Measurements from ENCODE around the gene SMARCAL1. TPM values are rescaled to one million over a fixed set of nuclear protein-coding genes. Genes with fewer than 3 reads are reported as not detected.

SMARCAL1 gene
- polyA plus RNA-seq, 4 donors, result 26.0 to 28.8 (median 27.1) TPM

DNA sequence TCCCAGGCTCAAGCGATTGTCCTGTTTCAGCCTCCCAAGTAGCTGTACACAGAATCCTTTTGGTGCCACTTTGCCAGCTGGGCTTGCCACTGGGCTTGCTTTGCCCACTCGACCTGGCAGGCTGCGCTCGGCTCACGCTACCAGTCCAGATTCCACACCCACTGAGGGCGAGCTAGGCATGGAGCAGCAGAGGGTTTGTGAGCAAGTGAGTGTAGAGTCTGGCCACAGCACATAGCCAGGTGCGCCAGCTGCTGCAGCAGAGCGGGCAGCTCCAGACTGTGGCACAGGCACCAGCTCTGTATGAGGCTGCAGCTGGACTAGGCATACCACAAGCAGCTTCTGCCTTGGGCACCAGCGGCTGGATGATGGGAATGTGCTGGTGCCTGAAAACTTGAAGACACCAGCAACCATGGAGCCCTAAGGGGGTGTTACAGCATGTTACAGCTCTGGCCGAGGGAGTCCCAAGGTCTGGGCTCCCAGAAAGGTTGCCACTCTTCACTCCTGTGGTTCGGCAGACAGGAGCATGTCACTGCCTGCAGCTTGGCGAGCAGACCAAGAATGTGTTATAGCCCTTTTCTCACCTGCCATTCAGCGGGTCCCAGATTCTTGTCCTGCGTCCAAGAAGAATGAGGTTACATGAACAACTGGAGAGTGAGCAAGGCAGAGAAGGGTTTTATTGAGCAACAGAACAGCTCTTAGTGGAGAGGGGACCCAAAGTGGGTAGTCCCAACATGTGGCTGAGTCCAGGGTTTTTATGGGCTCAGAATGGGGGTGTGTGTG, 12.9 kb downstream of the SMARCAL1 start:
- DNase-seq (ENCODE audit: low read depth in 4 of 4, low spot score in 3 of 4), result no peak

DNA sequence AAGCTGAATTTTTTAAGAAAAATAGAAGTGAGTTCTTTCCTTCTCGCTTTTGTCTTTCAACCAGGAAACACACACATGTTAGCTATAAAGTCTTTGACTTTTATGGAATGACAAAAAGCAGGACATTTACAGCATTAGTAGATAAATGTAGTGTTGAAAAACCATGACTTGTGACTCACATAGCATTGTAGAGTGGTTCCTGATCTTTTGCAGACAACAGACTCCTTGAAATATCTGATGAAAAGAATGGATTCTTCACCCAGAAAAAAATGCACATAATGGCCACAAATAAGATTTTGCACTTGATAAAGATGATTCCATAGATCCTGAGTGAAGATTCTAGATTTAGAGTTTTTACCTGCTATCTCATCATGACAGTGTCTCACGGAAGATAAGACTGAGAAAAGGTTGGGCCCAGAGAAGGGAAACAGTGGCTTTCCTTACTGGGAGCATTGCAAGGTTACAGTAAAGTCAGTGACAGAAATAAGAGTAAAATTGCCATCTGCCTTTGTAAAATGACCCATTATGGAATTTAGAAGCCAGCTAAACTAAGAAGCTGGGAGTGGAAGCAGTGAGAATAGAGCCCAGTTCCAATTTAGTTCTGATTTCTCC, 14.0 kb downstream of the SMARCAL1 start:
- no peak for DNase-seq (ENCODE audit: low read depth in 4 of 4, low spot score in 3 of 4)

DNA sequence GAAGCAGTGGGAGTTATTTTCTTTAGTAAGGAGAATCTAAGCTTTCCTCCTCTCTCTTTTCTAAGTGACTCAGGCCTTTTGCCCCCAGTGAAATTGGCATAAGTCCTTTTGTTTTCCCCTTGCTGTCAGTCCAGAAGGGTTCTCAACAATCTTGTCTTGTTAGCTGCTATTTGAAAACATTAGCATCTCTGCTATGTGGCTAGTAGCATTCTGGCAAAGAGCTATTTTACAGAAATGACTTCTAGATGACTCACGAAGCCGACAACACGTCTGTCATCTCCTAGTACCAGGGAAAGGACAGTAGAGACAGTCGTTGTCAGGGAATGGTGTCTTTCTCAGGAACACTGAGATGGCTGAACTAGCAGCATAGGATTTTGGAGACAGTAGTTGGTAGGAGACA, 14.7 kb downstream of the SMARCAL1 start:
- no peak for DNase-seq (ENCODE audit: low read depth in 4 of 4, low spot score in 3 of 4)

DNA sequence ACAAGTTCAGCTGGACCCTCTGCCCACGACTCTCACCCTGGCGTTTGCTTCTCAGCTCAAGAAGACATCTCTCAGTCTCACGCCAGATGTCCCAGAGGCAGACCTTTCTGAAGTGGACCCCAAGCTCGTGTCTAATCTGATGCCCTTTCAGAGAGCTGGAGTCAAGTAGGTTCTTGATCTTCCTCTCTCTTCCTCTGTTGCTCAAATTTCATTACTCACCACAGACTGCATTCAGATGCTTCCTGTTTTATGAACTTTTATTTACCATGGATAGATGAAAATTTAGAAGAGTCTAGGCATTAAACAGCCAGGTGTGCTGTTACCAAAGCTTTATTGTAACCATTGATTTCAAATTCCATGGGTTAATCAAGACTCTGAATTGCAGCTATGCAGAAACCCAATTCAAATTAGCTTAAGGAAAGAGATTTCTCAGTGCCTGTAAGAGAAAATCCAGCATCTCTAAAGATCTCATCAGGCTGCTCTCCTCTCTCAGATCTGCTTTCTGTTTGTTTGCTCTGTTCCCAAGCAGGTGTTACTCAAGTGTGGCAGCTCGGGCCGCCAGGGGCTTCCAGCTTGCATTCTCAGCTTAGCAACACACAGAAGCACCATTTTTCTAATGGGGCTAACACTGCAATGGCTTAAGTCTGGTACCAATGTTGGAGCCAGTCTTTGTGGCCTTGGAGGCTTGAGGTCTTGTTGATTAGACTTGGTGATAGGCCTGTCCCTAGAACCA, 16.5 kb downstream of the SMARCAL1 start:
- DNase-seq (ENCODE audit: low read depth in 4 of 4, low spot score in 3 of 4), result no peak

DNA sequence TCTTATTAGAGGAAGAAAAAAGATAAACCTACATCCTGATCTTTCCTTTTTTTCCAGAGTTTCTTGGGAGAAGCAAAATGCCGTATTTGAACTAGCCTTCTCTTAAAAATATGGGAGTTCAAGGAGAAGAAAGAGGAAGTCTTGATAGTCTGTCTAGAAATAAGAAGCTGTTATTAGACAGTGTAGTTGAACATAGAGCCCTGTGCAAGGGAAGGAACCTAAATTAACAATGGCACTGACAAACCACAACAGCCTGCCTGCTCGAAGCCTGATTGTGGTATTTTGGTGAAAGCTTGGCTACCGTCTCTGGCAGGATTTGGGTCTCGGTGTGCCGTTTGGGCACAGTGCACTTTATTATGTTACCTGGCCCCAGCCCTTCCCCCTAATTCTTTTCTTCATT, 17.1 kb downstream of the SMARCAL1 start:
- DNase-seq (ENCODE audit: low read depth in 4 of 4, low spot score in 3 of 4), result no peak

DNA sequence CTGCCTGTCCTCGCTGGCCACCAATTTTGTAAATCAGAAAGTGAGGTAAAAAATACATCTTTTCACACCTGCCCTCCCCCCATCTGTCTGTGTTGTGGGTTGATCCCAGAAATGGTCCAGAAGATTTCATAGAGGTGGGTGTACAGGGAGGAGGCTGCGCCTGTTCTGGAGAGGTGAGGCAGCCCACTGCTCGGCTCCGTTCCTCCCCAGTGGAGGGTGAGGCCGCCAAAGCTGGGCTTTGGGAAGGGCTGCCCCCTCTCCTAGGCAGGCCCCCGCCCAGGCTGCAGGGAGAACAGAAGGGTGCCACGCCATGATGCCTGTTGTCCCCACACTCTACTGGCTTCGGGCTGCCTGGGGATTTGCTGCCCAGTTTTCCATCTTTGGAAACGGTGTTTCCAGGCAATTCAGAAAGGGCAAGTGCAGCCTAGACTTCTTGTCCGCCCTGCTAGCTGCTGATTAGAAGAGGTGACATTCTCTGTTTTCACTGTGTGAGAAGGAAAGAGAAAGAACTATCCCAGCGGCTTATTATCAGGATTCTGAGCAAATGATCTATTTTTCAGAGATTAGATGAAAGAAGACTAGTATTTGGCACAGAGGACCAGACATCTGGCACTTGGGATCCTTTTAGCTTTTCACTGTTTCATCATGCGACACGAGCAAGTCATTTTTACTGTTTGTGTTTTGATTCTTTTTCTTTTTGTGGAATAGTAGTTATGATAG, 18.7 kb downstream of the SMARCAL1 start:
- no peak for DNase-seq (ENCODE audit: low read depth in 4 of 4, low spot score in 3 of 4)

DNA sequence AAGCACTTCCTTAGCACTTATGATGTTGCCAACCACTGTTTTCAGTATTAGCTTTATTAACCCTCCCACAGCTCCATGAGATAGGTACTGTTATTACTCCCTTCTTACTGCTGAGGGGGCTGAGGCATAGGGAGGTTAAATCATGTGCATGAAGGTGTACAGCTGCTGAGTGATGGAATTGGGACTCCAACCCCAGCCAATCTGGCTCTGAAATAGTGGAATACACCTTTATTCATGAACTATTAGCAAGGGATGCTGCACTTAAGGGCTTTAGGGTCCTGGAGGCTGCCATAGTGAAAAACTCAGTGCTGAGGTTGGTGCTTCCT, 19.2 kb downstream of the SMARCAL1 start:
- no peak for DNase-seq (ENCODE audit: low read depth in 4 of 4, low spot score in 3 of 4)

DNA sequence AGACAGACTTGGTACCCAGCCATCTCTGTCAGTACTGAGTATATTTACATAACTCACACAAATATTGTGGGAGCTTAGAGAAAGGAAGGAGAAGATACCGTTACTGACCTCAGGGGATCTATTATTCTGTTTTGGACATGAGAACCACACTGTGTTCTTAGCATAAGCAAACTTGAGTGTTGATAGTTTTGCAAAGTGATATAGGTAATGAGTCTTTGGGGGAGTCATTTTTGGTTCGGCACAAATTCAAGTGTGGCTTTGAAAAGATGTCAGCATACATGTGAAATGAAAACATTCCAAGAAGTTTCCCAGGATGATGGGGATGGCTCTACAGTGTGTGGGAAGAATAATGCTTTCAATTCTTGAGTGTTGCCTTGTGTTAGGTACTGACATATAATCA, 24.1 kb downstream of the SMARCAL1 start:
- no peak for DNase-seq (ENCODE audit: low read depth in 4 of 4, low spot score in 3 of 4)

DNA sequence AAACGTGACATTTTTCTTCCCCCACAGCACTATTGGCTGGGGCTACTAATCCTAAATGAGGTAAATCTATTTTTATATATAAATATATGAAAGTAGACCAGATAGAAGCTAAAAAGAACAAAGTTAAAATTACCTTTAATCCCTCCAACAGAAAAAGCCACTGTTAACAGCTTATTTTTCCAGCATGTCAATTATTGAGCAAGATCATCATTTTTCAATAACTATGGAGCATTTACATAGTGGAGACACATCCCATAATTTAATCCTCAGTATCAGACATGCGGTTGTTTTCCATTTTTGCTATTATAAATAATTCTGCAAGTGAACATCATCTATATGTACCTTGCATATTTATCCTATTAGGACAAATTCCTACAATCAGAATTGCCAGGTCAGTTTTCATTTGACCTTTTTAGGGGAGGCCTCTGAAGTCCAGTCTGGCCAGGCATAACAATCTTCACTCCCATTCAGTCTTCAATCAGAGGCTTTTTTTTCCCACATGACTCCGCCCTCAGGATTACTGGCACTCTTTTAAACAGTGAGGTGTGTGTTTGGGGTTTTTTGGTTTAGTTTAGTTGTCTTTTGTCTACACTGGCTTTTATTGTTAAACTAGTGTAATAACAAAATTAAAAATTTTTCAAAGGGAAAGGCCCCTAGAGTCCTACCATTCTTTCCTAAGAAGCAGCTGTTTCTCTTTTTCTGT, 29.2 kb downstream of the SMARCAL1 start:
- DNase-seq (ENCODE audit: low read depth in 4 of 4, low spot score in 3 of 4), result no peak

DNA sequence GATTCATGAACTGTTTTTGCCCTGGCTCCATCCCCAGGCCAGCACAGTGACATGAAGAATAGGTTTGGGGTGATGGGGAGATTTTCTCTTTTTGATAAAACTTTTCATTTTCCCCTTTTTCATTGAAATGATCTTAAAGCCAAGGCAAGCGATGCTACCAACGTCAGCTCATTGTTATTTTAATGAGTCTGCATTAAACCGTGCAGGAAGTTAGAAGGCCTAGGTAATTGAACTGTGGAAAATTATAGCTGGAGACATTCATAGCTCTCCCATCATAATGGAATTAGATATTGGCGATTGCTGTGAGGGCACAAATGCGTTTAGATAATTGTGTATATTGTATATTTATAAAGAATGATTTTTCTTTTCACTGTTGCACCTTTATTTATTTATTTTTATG, 33.2 kb downstream of the SMARCAL1 start:
- DNase-seq (ENCODE audit: low read depth in 4 of 4, low spot score in 3 of 4), result no peak

DNA sequence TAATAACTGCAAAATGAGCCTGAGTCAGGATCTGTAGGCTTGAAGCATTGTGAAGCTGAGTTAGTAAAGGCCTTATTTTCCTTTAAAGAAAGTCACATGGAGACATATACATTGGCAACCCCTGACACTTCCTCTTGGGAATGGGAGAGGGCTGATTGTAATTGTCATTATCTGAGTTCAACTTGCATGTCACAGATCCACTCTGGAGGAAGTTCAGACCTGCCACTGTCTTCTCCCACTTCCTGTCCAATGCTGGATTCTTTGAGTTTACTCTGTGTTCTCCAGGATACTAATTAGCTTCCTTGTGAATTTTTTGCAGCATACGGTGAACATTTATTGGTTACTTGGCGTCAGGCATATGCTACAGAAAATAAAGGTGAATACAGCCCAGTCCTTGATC, 34.1 kb downstream of the SMARCAL1 start:
- no peak for DNase-seq (ENCODE audit: low read depth in 4 of 4, low spot score in 3 of 4)

DNA sequence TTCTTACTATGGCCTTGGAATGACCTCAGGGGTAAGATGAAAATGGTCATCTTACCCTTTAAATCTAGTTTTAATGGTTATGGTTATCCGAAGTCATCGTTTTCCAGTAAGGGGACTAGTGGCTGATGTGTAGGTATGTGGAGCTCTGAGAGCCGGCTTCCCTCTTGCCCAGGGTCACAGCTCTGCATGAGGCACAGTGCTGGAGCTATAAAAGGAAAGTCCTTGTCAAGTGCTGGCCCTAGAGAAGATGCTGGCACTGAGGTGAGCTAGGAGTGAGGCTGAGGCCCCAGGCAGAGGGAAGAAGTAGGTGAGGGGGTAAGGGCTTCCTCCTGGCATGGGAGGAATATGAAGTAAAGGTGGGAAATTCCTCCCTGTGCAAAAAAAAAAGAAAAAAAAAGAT, 35.0 kb downstream of the SMARCAL1 start:
- no peak for DNase-seq (ENCODE audit: low read depth in 4 of 4, low spot score in 3 of 4)

DNA sequence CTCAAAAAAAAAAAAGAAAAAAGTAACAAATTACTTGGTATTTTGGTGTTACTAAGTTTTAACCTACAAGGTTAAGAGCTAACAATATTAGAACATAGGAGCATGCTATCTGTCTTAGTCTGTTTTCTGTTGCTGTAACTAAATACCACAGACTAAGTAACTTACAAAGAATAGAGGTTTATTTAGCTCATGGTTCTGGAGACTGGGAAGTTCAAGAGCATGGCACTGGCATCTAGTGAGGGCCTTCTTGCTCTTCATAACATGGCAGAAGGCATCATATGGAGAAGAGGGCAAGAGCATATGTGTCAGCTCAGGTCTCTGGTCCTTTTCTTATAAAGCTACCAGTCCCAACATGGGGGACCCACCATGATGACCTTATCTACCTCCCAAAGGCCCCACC, 36.5 kb downstream of the SMARCAL1 start:
- DNase-seq (ENCODE audit: low read depth in 4 of 4, low spot score in 3 of 4), result no peak

DNA sequence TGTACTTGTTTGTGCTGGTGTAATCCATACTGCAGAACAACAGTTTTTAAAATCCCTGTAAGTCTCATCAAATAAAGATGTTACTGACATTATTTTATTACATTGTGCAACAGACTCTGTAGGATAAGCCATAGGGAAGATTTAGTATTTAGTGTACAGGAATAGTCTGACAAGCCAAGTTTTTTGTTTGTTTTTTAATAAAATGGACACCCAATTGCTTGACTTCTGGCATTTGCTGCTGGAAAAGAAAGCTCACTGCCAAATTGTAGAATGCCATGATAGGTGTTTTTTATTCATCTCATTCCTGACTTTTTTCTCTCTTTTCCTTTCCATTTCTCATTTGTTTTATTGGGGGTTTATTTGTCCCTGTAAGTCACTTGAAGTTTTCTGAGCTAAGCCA, 38.1 kb downstream of the SMARCAL1 start:
- no peak for DNase-seq (ENCODE audit: low read depth in 4 of 4, low spot score in 3 of 4)

DNA sequence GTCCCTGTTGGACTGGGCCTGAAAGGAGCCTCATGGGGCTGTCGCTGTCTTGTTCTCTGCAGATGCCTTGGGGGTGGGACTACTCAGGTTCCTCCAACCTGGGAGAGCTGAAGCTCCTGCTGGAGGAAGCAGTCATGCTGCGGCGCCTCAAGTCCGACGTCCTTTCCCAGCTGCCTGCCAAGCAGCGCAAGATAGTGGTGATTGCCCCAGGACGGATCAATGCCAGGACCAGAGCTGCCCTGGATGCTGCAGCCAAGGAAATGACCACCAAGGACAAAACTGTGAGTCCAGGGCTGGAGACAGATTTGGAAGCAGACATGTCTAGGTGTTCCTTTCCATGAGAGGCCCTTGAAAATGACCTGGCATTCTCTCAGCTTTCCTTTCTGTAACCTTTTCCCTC, 38.5 kb downstream of the SMARCAL1 start:
- DNase-seq (ENCODE audit: low read depth in 4 of 4, low spot score in 3 of 4), result no peak

DNA sequence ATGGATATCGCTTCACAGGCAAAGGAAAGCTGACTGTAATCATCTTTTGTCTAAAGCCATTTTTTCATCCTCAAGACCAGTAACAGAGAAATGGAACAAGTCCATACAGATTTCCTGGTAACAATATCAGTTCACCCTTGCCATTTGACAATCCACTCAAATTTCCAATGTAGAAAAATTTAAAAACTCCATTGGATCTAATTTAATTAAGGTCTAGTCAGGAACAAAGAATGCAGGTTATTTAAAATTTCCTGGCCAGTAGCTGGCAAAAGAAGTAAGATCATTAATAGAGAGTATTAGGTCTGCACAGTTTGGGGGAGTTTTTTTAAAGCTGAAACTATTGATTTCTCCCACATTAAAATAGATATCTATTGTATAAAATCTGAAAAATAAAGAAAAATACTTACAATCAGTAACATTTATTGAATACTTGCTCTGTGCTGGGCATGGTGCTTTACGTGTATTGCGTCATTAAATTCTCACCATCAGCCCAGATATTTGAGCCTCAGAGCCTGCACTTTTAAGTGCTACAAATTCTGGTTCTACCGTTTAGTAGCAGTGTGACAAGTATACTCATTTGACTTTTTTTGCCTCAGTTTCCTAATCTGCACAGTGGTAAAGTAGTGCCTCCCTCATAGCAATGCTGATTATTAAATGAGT, 41.8 kb downstream of the SMARCAL1 start:
- DNase-seq (ENCODE audit: low read depth in 4 of 4, low spot score in 3 of 4), result no peak

DNA sequence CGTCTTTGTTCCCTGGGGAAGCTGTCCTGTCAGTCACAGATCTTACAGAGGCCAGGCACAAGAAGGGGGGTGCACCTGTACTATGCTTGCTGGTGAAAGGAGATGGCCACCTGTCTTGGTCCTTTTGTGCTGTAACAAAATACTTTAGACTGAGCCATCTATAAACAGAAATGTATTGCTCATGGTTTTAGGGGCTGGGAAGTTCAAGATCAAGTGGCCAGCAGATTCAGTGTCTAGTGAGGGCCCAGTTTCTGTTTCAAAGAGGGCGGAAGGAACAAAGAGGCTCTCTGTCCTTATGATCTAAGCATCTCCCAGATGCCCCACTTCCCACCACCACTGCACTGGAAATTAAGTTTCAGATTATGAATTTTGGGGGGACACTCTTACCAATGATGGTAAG, 50.9 kb downstream of the SMARCAL1 start:
- DNase-seq (ENCODE audit: low read depth in 4 of 4, low spot score in 3 of 4), result no peak

DNA sequence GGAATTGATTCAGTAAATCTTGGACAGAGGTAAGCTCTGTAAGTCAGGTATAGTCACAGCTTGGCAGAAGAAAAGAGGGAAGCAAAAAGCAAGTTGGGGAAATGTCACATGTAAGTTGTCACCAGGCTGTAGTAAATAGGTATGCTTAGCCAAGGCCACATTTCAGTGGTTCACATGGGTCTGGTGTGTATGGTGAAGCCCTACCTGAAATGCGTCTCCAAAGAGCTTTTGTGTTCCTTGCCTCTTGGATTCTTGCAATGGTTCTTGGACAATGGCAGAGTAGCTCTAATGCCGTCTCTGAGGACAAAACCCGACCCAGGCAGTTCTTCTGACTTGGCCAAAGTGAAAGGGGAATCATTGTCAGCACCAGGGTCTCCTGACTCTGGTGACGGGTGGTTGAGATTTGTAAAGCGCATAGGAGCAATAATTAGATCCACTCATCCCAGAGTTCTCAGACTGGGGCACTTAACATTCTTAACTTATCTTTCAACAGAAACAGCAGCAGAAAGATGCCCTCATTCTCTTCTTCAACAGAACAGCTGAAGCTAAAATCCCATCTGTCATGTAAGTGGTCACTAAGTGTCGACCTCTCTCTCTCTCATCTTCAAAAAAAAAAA, 51.9 kb downstream of the SMARCAL1 start:
- no peak for DNase-seq (ENCODE audit: low read depth in 4 of 4, low spot score in 3 of 4)

DNA sequence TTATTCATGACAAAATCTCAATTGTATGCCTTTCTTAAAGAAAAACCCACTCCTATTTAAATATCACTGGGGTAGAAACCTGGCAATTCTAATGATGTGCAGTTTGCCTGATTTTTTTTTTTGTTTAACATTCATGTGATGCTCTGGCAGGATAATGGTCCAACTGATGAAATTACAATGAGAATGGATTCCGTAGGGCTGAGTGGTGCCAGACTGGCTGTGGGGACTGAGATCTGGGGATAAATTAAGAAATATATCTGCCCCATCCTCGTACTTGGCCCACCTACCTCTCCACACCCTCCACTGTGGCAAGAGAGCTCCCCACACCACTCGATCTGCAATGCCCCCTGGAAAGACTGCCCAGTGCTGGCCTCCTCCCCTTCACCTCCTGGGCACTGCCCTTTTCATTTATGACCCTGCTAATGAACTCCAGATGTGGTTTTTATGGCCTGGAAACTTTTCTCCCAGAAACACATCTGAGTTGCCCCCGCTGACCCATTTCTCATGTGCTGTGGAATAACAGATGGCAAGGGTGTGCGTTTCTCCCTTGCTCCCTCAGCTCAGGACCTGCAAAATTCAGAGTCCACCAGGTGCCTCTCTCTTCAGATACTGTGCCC, 53.4 kb downstream of the SMARCAL1 start:
- no peak for DNase-seq (ENCODE audit: low read depth in 4 of 4, low spot score in 3 of 4)
